Measurements from ENCODE around the gene GABARAP.

GRCh38 chr17:7266784-7267183 is 24.5 kb upstream of the GABARAP start:
- no peak for TF ChIP-seq CTCF (IDR thresholded peaks at IDR 0.05 in 2 of 3, conservative IDR thresholded peaks at IDR 0.05 in 1 of 3; ENCODE audit: control insufficient read depth in 2 of 3, extremely low read depth in 1 of 3, insufficient read depth in 1 of 3, low read depth in 3 of 3, low read length in 3 of 3)
- TF ChIP-seq, protein P1, sequence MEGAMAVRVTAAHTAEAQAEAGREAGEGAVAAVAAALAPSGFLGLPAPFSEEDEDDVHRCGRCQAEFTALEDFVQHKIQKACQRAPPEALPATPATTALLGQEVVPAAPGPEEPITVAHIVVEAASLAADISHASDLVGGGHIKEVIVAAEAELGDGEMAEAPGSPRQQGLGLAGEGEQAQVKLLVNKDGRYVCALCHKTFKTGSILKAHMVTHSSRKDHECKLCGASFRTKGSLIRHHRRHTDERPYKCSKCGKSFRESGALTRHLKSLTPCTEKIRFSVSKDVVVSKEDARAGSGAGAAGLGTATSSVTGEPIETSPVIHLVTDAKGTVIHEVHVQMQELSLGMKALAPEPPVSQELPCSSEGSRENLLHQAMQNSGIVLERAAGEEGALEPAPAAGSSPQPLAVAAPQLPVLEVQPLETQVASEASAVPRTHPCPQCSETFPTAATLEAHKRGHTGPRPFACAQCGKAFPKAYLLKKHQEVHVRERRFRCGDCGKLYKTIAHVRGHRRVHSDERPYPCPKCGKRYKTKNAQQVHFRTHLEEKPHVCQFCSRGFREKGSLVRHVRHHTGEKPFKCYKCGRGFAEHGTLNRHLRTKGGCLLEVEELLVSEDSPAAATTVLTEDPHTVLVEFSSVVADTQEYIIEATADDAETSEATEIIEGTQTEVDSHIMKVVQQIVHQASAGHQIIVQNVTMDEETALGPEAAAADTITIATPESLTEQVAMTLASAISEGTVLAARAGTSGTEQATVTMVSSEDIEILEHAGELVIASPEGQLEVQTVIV (IDR thresholded peaks at IDR 0.05; ENCODE audit: borderline replicate concordance, partially characterized antibody), result no peak
- TF ChIP-seq SP1 (IDR thresholded peaks at IDR 0.05; ENCODE audit: low read depth, low read length), result no peak
- TF ChIP-seq RFX5 (IDR thresholded peaks at IDR 0.05; ENCODE audit: low read depth, low read length), result no peak
- no peak for TF ChIP-seq ZNF622 (IDR thresholded peaks at IDR 0.05)
- TF ChIP-seq NBN (IDR thresholded peaks at IDR 0.05), result no peak

Data from GM12878 (cell line).